ENCODE measurements around the gene C1orf21.

C1orf21 gene

GRCh38 chr1:184387476-184388318 lies 868 bp downstream of the C1orf21 start:
- peak; percentile 68 for DNase-seq

DNA sequence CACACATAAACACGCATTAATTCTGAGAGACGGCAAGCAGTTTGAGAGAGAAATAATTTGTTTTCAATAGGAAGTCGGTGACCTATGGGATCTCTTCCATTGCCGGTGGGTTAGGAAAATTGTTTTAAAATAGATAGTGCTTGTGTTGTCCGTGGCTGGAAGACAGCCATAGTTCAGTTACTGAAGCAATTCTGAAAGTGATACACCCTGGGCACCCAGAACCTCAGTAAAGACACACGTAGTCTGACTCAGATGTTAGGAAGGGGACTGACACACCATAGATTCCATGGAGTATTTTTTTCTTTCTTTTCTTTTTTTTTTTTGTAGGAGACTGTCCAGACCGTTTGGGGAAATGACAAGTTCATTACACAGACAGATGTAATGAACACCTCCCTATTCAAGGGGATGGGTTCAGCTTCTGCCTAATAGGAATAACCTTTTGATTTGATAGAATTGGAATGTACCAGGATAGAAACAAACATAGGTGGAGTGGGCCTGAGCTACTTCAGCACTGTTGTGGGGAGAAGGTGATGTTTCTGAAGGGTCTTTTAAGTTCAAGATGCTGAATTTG lies 1.6 kb downstream of the C1orf21 start:
- no peak for DNase-seq

DNA sequence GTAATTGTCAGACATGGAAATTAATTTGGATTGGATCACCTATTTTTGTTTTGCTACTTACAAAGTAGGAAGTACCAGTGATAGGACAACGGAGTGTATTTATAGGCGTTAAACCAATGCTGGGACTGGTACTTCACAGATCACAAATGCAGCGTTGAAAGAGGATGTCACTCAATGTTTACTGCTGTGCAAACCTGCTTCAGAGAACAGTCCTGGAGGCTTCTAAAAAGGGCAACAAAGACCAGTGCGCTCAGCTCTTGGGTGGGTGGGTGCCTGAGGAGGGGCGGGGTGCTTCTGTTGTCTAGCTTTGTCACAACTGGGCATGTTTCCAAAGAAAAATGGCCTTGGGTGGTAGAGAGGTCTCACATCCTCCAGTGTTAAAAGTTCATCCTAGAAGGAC lies 2.1 kb downstream of the C1orf21 start:
- DNase-seq, result no peak

GRCh38 chr1:184389446-184389845 lies 2.6 kb downstream of the C1orf21 start:
- no peak for DNase-seq

GRCh38 chr1:184390889-184391288 lies 4.1 kb downstream of the C1orf21 start:
- no peak for DNase-seq

DNA sequence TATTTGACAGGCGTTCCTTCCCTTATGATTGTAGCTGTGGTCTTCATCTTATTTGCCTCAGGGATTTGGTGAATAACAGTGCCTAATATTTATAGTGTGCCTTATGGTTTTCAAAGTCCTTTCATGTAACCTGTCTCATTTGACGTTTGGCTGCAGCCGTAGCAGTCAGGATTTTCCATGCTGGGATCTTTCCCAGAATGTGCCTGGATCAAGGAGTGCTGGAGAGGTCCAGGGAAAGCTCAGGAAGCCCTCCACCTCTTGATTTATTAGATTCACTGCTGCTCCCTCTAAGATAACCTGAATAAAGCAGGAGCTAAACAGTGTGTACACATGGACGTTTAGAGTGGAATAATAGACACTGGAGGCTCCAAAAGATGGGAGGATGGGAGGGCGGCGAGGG lies 5.2 kb downstream of the C1orf21 start:
- no peak for DNase-seq

DNA sequence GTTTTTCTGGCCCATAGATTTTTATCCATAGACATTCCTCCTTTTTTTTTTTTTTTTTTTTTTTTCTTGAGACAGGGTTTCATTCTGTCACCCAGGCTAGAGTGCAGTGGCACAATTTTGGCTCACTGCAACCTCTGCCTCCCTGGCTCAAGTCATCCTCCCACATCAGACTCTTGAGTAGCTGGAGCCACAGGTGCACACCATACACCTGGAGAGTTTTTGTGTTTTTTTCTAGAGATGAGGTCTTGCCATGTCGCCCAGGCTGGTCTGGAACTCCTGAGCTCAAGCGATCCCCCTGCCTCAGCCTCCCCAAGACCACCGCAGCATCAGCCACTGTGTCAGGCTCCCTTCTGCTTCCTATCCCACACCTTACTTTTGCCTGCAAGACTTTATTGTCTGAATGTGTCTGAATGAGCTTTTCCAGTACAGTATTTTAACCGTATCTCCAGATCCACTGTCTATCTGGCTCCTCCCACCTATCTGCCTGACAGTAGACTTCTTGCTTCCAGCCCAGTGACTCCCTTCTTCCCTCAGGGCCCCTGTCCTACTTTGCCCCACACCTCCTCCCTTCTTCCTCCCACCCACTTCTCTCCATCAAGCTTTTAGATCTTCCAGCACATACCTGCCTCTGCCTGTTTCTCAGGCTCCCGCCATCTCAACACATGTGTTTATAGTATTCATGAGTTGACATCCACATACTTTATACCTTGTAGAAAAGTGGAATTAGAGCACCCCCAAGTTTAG lies 6.1 kb downstream of the C1orf21 start:
- DNase-seq, result no peak

DNA sequence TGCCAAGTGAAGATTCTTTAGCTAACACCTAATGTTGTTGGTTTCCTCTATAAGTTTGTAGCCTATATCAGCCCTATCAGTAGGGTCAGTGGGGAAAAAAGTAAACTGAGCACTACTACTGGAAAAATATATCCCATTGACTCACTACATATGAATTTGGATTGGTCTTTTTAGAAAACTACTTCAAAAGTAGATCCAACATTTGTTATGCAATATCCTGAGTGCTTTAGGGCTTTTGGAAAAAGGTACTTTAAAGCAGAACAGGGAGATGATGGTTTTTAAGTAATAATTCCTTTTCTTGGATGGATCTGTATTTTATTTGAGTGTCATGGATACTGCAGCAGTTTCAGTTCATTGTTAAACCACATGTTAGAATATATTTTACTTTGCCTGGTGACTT lies 7.1 kb downstream of the C1orf21 start:
- DNase-seq, result no peak

DNA sequence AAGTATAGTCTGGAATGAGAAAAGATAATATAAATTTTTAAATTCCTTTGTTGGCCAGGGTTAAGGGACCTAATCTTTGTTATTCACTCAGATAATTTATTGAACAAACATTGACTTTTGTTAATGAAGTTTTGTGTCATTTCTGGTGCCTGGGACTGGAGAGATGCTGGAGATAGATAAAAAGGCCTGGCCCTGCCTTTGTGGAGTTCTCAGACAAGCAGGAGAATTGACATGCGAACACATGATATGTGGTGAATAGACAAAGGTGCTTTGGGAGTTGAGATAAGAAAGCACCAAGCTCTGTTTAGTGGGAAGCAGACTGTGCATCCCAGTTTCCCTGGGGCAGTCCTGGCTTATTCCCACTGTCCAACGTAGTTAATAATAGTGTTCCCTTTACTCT lies 8.5 kb downstream of the C1orf21 start:
- no peak for DNase-seq

- DNase-seq, result no peak
Observed at GRCh38 chr1:184395937-184396480, 9.2 kb downstream of the C1orf21 start.

DNA sequence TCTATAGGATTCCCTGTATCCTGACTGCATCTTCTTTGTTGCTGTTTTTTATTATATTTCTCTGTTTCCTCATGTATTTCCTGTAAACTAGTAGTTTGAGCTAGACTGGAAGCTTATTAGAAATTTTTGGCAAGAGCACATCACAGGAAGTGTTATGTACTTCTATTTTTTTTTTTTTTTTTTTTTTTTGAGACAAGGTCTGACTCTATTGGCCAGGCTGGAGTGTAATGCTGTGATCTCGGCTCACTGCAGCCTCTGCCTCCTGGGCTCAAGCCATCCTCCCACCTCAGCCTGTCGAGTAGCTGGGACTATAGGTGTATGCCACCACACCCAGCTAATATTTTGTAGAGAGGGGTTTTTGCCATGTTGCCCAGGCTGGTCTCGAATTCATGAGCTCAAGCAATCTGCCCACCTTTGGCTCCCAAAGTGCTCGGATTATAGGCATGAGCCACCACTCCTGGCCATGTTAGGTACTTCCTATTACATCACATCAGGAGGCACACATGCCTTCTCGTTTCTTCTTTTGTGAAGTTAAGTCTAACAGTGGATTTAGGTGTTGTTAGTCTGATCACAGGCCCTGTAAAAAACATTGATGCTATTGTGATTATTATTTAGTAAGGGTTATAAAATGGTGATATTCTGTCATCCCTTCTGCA lies 12.5 kb downstream of the C1orf21 start:
- DNase-seq, result no peak

- no peak for DNase-seq
Observed at GRCh38 chr1:184403961-184404726, 17.3 kb downstream of the C1orf21 start.

- no peak for DNase-seq
Observed at GRCh38 chr1:184404727-184405027, 17.8 kb downstream of the C1orf21 start.

DNA sequence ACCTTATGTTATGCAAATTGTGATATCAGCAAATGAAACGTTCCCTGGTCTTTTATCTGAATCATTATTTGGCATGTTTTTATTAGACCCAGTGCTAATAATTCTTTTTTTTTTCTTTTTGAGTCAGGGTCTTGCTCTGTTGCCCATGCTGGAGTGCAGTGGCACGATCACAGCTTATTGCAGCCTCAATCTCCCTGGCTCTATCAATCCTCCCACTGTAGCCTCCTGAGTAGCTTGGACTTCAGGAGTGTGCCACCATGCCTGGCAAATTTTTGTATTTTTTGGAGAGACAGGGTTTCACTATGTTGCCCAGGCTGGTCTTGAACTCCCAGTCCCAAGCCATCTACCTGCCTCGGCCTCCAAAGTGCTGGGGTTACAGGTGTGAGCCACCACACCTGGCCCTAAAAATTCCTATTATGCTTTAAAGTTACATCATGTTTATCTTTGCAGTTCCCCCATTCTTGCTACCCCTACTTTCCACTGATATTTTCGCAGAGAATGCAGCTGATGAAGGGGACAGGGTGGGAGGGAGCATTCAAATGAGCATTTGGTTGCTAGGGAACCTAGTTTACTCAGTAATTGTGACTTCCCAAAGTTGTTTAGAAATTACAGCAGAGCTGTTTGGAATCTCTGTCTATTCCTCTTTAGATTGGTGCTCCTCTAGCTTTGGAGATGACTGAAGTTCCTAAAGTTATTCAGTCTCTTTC lies 18.4 kb downstream of the C1orf21 start:
- DNase-seq, result no peak

DNA sequence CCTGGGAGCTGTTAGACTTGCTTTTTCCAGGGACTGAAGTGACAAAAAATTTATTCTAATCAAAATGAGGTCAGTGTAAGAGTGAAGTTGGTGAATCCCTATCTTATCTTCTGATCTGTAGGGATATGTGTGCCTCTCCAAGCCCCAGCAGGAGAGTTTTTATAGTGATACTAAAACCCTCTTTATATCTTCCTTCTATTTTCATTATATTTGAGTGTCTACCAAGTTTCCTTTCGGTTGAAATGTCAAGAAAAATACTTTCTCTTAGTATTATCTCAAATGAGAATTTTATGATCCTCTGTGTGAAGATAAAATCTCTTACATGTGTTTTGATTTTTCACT lies 18.9 kb downstream of the C1orf21 start:
- DNase-seq, result no peak

DNA sequence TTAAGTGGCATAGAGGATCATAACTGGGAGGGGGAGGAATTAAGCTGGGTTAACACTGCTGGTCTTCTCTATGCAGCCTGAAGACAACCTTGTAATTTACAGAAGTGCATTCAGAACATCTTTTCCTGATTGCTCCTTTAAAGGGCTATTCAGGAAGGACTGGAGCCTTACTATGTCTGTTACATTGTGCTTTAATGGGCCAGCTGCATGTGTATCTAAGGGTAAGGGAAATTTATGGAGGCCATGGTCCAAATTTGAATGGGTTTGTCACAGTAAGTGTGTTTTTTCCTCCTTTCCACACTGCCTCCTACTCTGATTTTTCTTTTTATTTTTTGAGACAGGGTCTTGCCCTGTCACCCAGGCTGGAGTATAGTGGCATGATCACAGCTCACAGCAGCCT lies 19.6 kb downstream of the C1orf21 start:
- DNase-seq, result no peak

DNA sequence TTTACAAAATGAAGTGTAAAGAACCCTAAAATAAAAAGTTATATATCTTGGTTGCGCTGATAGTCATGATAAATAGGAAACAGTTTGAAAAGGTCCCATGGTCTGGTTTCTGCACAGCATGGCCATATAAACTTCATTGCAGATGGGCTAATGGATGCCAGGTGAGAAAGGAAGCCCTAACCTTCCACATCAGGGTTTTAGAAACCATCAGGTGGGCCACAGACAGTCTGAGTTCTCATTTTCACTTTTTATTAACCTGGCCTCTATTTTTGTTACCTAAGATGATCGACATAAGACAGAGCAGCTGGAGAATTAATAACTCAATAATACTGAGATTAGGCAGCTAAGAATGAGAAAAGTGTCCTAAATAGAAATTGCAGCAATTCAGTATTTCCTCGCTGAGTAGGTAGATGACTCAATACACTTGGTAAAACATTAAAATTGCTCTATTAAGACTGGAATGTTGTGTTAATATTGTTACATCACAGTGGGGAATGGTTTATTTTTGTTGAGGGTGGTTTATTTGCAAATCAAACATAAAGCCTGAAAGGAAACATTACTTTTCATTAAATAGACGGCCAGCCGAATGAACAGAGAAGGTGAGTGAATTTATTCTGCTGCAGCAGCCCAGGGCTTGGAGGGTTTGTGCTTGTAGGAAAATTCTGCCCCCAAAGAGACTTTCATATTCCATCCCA lies 21.1 kb downstream of the C1orf21 start:
- DNase-seq, result no peak

GRCh38 chr1:184408580-184408979 lies 21.8 kb downstream of the C1orf21 start:
- no peak for DNase-seq

- no peak for DNase-seq
Observed at GRCh38 chr1:184409011-184409410, 22.2 kb downstream of the C1orf21 start.

DNA sequence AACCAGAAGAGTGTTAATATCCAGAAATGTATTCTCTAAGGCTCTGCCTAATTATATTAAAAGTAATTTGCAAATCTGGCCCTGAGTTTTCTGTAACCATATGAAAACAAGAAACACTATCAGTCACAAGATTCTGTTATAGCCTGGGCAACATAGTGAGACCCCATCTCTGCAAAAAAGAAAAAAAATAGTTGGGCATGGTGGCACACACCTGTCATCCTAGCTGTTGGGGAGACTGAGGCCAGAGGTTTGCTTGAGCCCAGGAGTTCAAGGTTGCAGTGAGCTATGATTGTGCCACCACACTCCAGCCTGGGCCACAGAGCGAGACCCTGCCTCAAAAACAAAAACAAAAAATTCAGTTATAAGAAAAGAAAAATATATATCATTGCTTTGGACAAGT lies 25.6 kb downstream of the C1orf21 start:
- no peak for DNase-seq

DNA sequence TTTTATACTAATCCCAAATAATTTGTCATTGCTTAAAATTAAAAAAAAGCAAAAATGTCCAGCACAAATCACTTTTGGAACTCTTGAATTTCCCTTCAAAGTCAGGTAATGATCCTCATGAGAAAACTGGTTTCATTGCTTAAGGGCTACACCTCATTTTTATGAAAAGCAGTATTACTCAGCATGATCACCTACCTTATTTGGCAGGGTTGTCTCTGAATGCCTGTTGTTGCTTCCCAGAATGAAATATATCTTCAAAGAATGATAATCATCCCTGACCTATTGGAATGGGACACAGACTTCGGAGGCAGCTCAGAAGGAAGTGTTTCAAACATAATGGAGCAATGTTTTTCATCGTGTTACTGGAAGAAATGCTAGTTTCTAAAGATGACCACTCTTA lies 29.7 kb downstream of the C1orf21 start:
- DNase-seq, result no peak

Measured in activated gamma-delta T cell treated with Interleukin-2 at 50 U/mL for 16 hours (primary cell).